ENCODE measurements around the gene TRAF3.

- TF ChIP-seq CTCF (IDR thresholded peaks at IDR 0.05; ENCODE audit: insufficient read depth, low read length, poor library complexity, severe bottlenecking), result no peak
- no peak for TF ChIP-seq EZH2phosphoT487 (conservative IDR thresholded peaks at IDR 0.05; ENCODE audit: low read length)
Measured at GRCh38 chr14:102891556-102891955, 114.3 kb downstream of the TRAF3 start.
